Mesendoderm (in vitro differentiated cells): ENCODE measurements around the gene PLCL1.

ENCODE experiments used
- DNase-seq: peaks from one replicate; pipeline ENCODE4 v3.0.0; 2013
- H2AK5ac ChIP-seq: 2 replicates; pipeline ENCODE4 v1.6.1; 2013; ENCODE audit warnings: low read length, inconsistent platforms
- H2BK120ac ChIP-seq: 2 replicates; pipeline ENCODE4 v1.6.1; 2013; ENCODE audit warnings: low read depth, mild to moderate bottlenecking, low read length, moderate library complexity, mixed read lengths
- H2BK15ac ChIP-seq: replicated peaks from 2 replicates; pipeline ENCODE4 v1.6.1; 2013; ENCODE audit warnings: low read depth, mild to moderate bottlenecking, moderate library complexity
- H2BK5ac ChIP-seq: 2 replicates; pipeline ENCODE4 v1.6.1; 2013; ENCODE audit warnings: low read length, inconsistent platforms
- H3K18ac ChIP-seq: 2 replicates; pipeline ENCODE4 v1.6.1; 2013; ENCODE audit warnings: mild to moderate bottlenecking, low read length, mixed read lengths
- H3K23ac ChIP-seq: one replicate; pipeline ENCODE4 v1.6.1; 2013; ENCODE audit warnings: low read length
- H3K27ac ChIP-seq: 2 replicates; pipeline ENCODE4 v1.5.1; 2013; ENCODE audit warnings: low read depth, mild to moderate bottlenecking, inconsistent platforms, low read length, moderate library complexity
- H3K27me3 ChIP-seq: 2 replicates; pipeline ENCODE4 v1.6.1; 2013; ENCODE audit warnings: low read length, control low read depth, mild to moderate bottlenecking, inconsistent platforms; ENCODE audit not compliant: insufficient read depth, poor library complexity
- H3K36me3 ChIP-seq: 2 replicates; pipeline ENCODE4 v1.6.1; 2013; ENCODE audit warnings: low read length, inconsistent platforms; ENCODE audit not compliant: control insufficient read depth, insufficient read depth
- H3K4ac ChIP-seq: one replicate; pipeline ENCODE4 v1.6.1; 2013; ENCODE audit warnings: low read depth, mild to moderate bottlenecking, low read length, moderate library complexity
- H3K4me1 ChIP-seq: 2 replicates; pipeline ENCODE4 v1.6.1; 2013; ENCODE audit warnings: low read depth, low read length, inconsistent platforms; ENCODE audit not compliant: control insufficient read depth
- H3K4me2 ChIP-seq: 2 replicates; pipeline ENCODE4 v1.6.1; 2013; ENCODE audit warnings: low read length
- H3K4me3 ChIP-seq: 2 replicates; pipeline ENCODE4 v1.5.1; 2013; ENCODE audit warnings: mild to moderate bottlenecking, low read length
- H3K56ac ChIP-seq: one replicate; pipeline ENCODE4 v1.6.1; 2013; ENCODE audit warnings: low read length
- H3K79me1 ChIP-seq: 2 replicates; pipeline ENCODE4 v1.6.1; 2013; ENCODE audit warnings: low read length, inconsistent platforms
- H3K79me2 ChIP-seq: 2 replicates; pipeline ENCODE4 v1.6.1; 2013; ENCODE audit warnings: mild to moderate bottlenecking, low read length; ENCODE audit not compliant: control insufficient read depth, insufficient read depth
- H3K9ac ChIP-seq: 2 replicates; pipeline ENCODE4 v1.6.1; 2013; ENCODE audit warnings: low read length, inconsistent platforms
- H4K5ac ChIP-seq: one replicate; pipeline ENCODE4 v1.6.1; 2013; ENCODE audit warnings: low read length
- H4K8ac ChIP-seq: one replicate; pipeline ENCODE4 v1.6.1; 2013; ENCODE audit warnings: low read depth, mild to moderate bottlenecking, control low read depth, low read length, moderate library complexity
- WGBS: extraction: QIAGEN DNeasy Blood & Tissue Kit; methylation state at CpG from one replicate; pipeline ENCODE4 v1.1.7; 2013; ENCODE audit warnings: low lambda C conversion rate, missing lambda C conversion rate; ENCODE audit not compliant: insufficient coverage; ENCODE audit errors: extremely low coverage; 5-methylcytosine and 5-hydroxymethylcytosine counted together

Gene PLCL1

GRCh38 chr2:197890168-197890567 is 85.8 kb downstream of the PLCL1 start:
- no peaks in the 10 kb centered on the region for H3K4me1 ChIP-seq
- no peak overlapping the region for H4K5ac ChIP-seq
- H2BK120ac ChIP-seq = no peak overlapping the region
- H3K56ac ChIP-seq = no peak overlapping the region
- DNase-seq = peak; percentile 20
- H3K4ac ChIP-seq = no peak overlapping the region
- no peak overlapping the region for H2BK15ac ChIP-seq
- H3K27ac ChIP-seq = no peak overlapping the region
- H3K23ac ChIP-seq = no peak overlapping the region
- no peaks in the 10 kb centered on the region for H3K27me3 ChIP-seq
- H3K36me3 ChIP-seq = no peaks in the 10 kb centered on the region
- no CpG with 5 or more reads among the region's 1 CpG for WGBS
- H2BK5ac ChIP-seq = no peak overlapping the region
- no peak overlapping the region for H3K4me3 ChIP-seq
- H3K18ac ChIP-seq = no peak overlapping the region
- H2AK5ac ChIP-seq = no peak overlapping the region
- no peak overlapping the region for H3K9ac ChIP-seq
- no peaks in the 10 kb centered on the region for H3K79me2 ChIP-seq
- no peak overlapping the region for H3K4me2 ChIP-seq
- no peaks in the 10 kb centered on the region for H3K79me1 ChIP-seq
- no peak overlapping the region for H4K8ac ChIP-seq

DNA sequence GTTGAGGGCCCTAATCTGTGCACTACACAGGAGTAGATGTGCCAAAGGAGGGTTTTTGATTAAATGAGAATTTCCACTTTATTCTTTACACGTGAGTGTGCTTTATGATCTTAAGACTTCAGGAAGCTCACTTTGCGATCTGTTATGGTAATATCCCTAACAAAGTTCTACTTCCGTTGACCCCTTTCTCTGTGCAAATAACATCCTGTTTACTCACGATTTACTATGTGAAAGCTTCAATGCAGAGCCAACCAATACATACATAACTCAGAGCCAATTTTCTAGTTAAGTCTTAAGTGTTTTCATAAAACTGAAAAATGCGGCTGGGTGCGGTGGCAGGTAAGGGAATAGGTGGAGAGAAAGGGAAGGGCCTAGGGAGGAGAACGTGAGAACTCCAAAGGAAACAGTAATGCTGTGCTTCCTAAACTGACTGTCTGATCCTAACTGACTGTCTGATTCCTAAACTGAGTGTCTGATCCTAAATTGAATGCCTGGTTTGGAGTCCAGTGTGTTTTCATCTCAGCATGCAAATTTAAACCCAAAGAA is 87.6 kb downstream of the PLCL1 start:
- Histone ChIP-seq H3K79me1 (no peaks in the 10 kb centered on the region), H3K4me2 (no peak overlapping the region), H3K4me1 (no peaks in the 10 kb centered on the region), H3K79me2 (no peaks in the 10 kb centered on the region), H2BK5ac (no peak overlapping the region), H3K4ac (no peak overlapping the region), H3K27ac (no peak overlapping the region), H2AK5ac (no peak overlapping the region), H2BK120ac (no peak overlapping the region), H4K5ac (no peak overlapping the region), H3K23ac (no peak overlapping the region), H3K56ac (no peak overlapping the region), H3K36me3 (no peaks in the 10 kb centered on the region), H3K4me3 (no peak overlapping the region), H3K18ac (no peak overlapping the region), H2BK15ac (no peak overlapping the region), H3K9ac (no peak overlapping the region), H3K27me3 (no peaks in the 10 kb centered on the region), H4K8ac (no peak overlapping the region)
- WGBS = no CpG with 5 or more reads among the region's 7 CpGs
- no peak for DNase-seq

DNA sequence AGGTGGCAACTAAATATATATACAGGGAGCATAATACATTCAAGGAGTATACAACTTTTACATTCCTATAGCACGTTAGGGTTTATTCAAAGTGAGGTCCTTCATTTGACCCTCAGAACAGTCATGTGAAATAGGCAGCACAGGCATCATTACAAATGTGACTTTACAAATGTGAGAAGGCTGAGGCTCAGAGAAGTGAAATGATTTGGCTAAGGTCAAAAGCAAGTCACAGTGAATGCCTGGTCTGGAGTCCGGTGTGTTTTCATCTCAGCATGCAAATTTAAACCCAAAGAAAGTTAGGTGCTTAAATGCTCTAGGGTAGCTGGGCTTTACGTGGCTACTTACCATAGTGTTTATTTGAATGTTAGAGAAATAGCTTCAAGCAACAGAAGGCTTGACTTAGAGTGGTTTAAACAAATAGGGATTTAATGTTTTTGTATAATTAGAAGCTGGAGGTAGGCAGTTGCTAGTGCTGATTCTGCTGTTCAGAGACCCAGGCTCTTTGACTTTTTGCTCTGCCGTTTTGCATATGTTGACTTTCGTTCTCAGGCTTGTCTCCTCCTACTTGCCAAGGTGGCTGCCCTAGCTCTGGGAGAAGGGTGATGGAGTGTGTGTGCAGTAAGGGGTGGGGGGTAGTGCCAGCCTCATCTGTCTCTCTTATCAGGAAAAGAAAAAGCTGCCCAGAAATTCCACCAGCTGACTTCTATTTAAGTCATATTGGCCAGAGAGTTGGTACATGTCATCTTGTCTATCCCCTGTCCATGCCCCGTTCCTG is 89.2 kb downstream of the PLCL1 start:
- no peak overlapping the region for H3K56ac ChIP-seq
- no peaks in the 10 kb centered on the region for H3K27me3 ChIP-seq
- no peaks in the 10 kb centered on the region for H3K36me3 ChIP-seq
- H4K5ac ChIP-seq = no peak overlapping the region
- no peak overlapping the region for H3K4ac ChIP-seq
- H3K4me3 ChIP-seq = no peak overlapping the region
- no peak overlapping the region for H2AK5ac ChIP-seq
- no peak for DNase-seq
- no peaks in the 10 kb centered on the region for H3K79me2 ChIP-seq
- H3K9ac ChIP-seq = no peak overlapping the region
- H2BK5ac ChIP-seq = no peak overlapping the region
- H3K4me2 ChIP-seq = no peak overlapping the region
- no peak overlapping the region for H3K18ac ChIP-seq
- no peaks in the 10 kb centered on the region for H3K4me1 ChIP-seq
- no peak overlapping the region for H2BK120ac ChIP-seq
- H2BK15ac ChIP-seq = no peak overlapping the region
- H3K23ac ChIP-seq = no peak overlapping the region
- WGBS = no CpG with 5 or more reads among the region's 6 CpGs
- no peaks in the 10 kb centered on the region for H3K79me1 ChIP-seq
- H4K8ac ChIP-seq = no peak overlapping the region
- H3K27ac ChIP-seq = no peak overlapping the region

DNA sequence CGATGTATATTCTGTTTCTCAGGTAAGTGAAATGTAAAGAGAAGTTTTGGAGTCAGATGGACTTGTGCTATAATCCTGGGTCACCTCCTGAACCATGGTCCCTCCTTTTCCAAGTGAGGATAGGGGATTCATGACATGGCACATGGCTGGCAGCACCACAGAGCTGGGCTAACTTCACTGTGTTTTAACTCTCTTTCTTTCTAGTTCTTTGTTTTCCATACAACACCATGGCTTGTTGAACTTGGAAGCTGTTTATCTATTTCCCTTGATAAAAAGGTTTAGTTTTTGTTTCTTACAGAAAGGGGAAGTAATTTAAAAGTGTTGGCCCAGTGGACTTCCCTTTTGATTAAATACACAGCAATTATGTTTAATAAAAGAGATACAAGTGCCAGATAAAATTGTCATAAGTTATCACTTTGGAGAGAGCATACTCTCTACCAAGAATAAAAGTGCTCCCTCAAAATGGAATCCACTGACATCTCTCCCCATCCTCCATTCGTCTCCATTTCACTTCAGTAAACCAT is 90.4 kb downstream of the PLCL1 start:
- no peaks in the 10 kb centered on the region for H3K79me2 ChIP-seq
- no peak overlapping the region for H3K4me2 ChIP-seq
- no peak overlapping the region for H3K23ac ChIP-seq
- H3K18ac ChIP-seq = no peak overlapping the region
- H3K27me3 ChIP-seq = no peaks in the 10 kb centered on the region
- H4K5ac ChIP-seq = no peak overlapping the region
- no peak overlapping the region for H2BK15ac ChIP-seq
- H3K9ac ChIP-seq = no peak overlapping the region
- H3K4me3 ChIP-seq = no peak overlapping the region
- H2BK5ac ChIP-seq = no peak overlapping the region
- no peak for DNase-seq
- H2AK5ac ChIP-seq = no peak overlapping the region
- H3K4ac ChIP-seq = no peak overlapping the region
- H3K79me1 ChIP-seq = no peaks in the 10 kb centered on the region
- H3K36me3 ChIP-seq = no peaks in the 10 kb centered on the region
- H3K4me1 ChIP-seq = no peaks in the 10 kb centered on the region
- H4K8ac ChIP-seq = no peak overlapping the region
- no CpG with 5 or more reads among the region's 2 CpGs for WGBS
- H3K56ac ChIP-seq = no peak overlapping the region
- H3K27ac ChIP-seq = no peak overlapping the region
- no peak overlapping the region for H2BK120ac ChIP-seq

GRCh38 chr2:197897960-197898678 is 93.7 kb downstream of the PLCL1 start:
- H2BK5ac ChIP-seq = no peak overlapping the region
- no peak overlapping the region for H3K56ac ChIP-seq
- H2BK15ac ChIP-seq = no peak overlapping the region
- H3K18ac ChIP-seq = no peak overlapping the region
- H3K9ac ChIP-seq = no peak overlapping the region
- no peak overlapping the region for H3K4ac ChIP-seq
- H3K4me2 ChIP-seq = no peak overlapping the region
- H4K5ac ChIP-seq = no peak overlapping the region
- no peaks in the 10 kb centered on the region for H3K79me2 ChIP-seq
- H3K4me3 ChIP-seq = no peak overlapping the region
- no peaks in the 10 kb centered on the region for H3K4me1 ChIP-seq
- H2AK5ac ChIP-seq = no peak overlapping the region
- no peak overlapping the region for H4K8ac ChIP-seq
- no peaks in the 10 kb centered on the region for H3K79me1 ChIP-seq
- H3K27ac ChIP-seq = no peak overlapping the region
- no peak overlapping the region for H3K23ac ChIP-seq
- no peaks in the 10 kb centered on the region for H3K27me3 ChIP-seq
- DNase-seq = no peak
- H2BK120ac ChIP-seq = no peak overlapping the region
- no peaks in the 10 kb centered on the region for H3K36me3 ChIP-seq
- WGBS = no CpG with 5 or more reads among the region's 4 CpGs
